ENCODE measurements around the gene TAGLN2.

The TAGLN2 gene

GRCh38 chr1:159883134-159883533 is 42.2 kb downstream of the TAGLN2 start:
- POLR2A ChIA-PET: interaction anchor here (0.6 kb wide), 1 partner anchor 11 kb away, joined by 3 read pairs; no protein-coding TSS in a partner anchor
- Histone ChIP-seq H3K27me3 (replicated peaks in 2 of 5; ENCODE audit: control insufficient read depth in 4 of 5, insufficient read depth in 5 of 5, low read length in 4 of 5) (no peaks in the 10 kb centered on the region), H3K4me1 (ENCODE audit: control extremely low read depth in 1 of 4, control insufficient read depth in 4 of 4, insufficient read depth in 4 of 4, low read length in 3 of 4) (peaks cover 0 to 25% (median 13%) of the 10 kb centered on the region in 4 experiments), H3K9me3 (ENCODE audit: control extremely low read depth in 1 of 5, control insufficient read depth in 4 of 5, insufficient read depth in 2 of 5, low read depth in 1 of 5, low read length in 4 of 5) (no peaks in the 10 kb centered on the region), H3K27ac (ENCODE audit: insufficient read depth in 1 of 2, low read depth in 1 of 2, low read length in 2 of 2, poor library complexity in 1 of 2, severe bottlenecking in 2 of 2) (no peak overlapping the region), H3K36me3 (ENCODE audit: control insufficient read depth in 4 of 4, insufficient read depth in 4 of 4, low read length in 3 of 4) (no peaks in the 10 kb centered on the region), H3K4me3 (ENCODE audit: control insufficient read depth in 1 of 7, extremely low read depth in 1 of 7, insufficient read depth in 4 of 7, low read depth in 2 of 7, low read length in 6 of 7) (no peak overlapping the region)
- CTCF ChIA-PET: interaction anchor here (5.2 to 5.9 kb wide), 2 partner anchors 9 to 84 kb away, joined by 27 to 57 read pairs; no protein-coding TSS in a partner anchor
- 100% methylated on average over 1 of the region's 4 CpGs for WGBS (ENCODE audit: insufficient coverage)
- DNase-seq: no peak

GRCh38 chr1:159882527-159882862 is 42.8 kb downstream of the TAGLN2 start:
- no CpG with 5 or more reads among the region's 2 CpGs for WGBS (ENCODE audit: insufficient coverage)
- Histone ChIP-seq H3K4me1 (ENCODE audit: control extremely low read depth in 1 of 4, control insufficient read depth in 4 of 4, insufficient read depth in 4 of 4, low read length in 3 of 4) (peaks cover 0 to 25% (median 13%) of the 10 kb centered on the region in 4 experiments), H3K27ac (ENCODE audit: insufficient read depth in 1 of 2, low read depth in 1 of 2, low read length in 2 of 2, poor library complexity in 1 of 2, severe bottlenecking in 2 of 2) (no peak overlapping the region), H3K9me3 (ENCODE audit: control extremely low read depth in 1 of 5, control insufficient read depth in 4 of 5, insufficient read depth in 2 of 5, low read depth in 1 of 5, low read length in 4 of 5) (no peaks in the 10 kb centered on the region), H3K36me3 (ENCODE audit: control insufficient read depth in 4 of 4, insufficient read depth in 4 of 4, low read length in 3 of 4) (no peaks in the 10 kb centered on the region), H3K27me3 (replicated peaks in 2 of 5; ENCODE audit: control insufficient read depth in 4 of 5, insufficient read depth in 5 of 5, low read length in 4 of 5) (no peaks in the 10 kb centered on the region), H3K4me3 (ENCODE audit: control insufficient read depth in 1 of 7, extremely low read depth in 1 of 7, insufficient read depth in 4 of 7, low read depth in 2 of 7, low read length in 6 of 7) (no peak overlapping the region)
- ChIA-PET POLR2A (interaction anchor here (1.0 kb wide), 1 partner anchor 40 kb away, joined by 3 read pairs; no protein-coding TSS in a partner anchor), CTCF (interaction anchor here (5.2 to 5.9 kb wide), 2 partner anchors 10 to 84 kb away, joined by 27 to 57 read pairs; no protein-coding TSS in a partner anchor)
- DNase-seq: no peak

GRCh38 chr1:159881622-159882526 is 43.4 kb downstream of the TAGLN2 start:
- Histone ChIP-seq H3K4me1 (ENCODE audit: control extremely low read depth in 1 of 4, control insufficient read depth in 4 of 4, insufficient read depth in 4 of 4, low read length in 3 of 4) (peaks cover 0 to 25% (median 13%) of the 10 kb centered on the region in 4 experiments), H3K36me3 (ENCODE audit: control insufficient read depth in 4 of 4, insufficient read depth in 4 of 4, low read length in 3 of 4) (no peaks in the 10 kb centered on the region), H3K4me3 (ENCODE audit: control insufficient read depth in 1 of 7, extremely low read depth in 1 of 7, insufficient read depth in 4 of 7, low read depth in 2 of 7, low read length in 6 of 7) (no peak overlapping the region), H3K27me3 (replicated peaks in 2 of 5; ENCODE audit: control insufficient read depth in 4 of 5, insufficient read depth in 5 of 5, low read length in 4 of 5) (no peaks in the 10 kb centered on the region), H3K27ac (ENCODE audit: insufficient read depth in 1 of 2, low read depth in 1 of 2, low read length in 2 of 2, poor library complexity in 1 of 2, severe bottlenecking in 2 of 2) (no peak overlapping the region), H3K9me3 (ENCODE audit: control extremely low read depth in 1 of 5, control insufficient read depth in 4 of 5, insufficient read depth in 2 of 5, low read depth in 1 of 5, low read length in 4 of 5) (no peaks in the 10 kb centered on the region)
- ChIA-PET CTCF (interaction anchor here (5.2 to 5.9 kb wide), 2 partner anchors 10 to 83 kb away, joined by 27 to 57 read pairs; no protein-coding TSS in a partner anchor), POLR2A (interaction anchor here (1.0 kb wide), 1 partner anchor 41 kb away, joined by 3 read pairs; no protein-coding TSS in a partner anchor)
- DNase-seq: peak; percentile 43 to 58 (median 47)
- WGBS (ENCODE audit: insufficient coverage): 68% methylated on average over 5 of the region's 6 CpGs

GRCh38 chr1:159880430-159880829 is 44.9 kb downstream of the TAGLN2 start:
- H3K36me3 ChIP-seq (ENCODE audit: control insufficient read depth in 4 of 4, insufficient read depth in 4 of 4, low read length in 3 of 4): no peaks in the 10 kb centered on the region
- H3K9me3 ChIP-seq (ENCODE audit: control extremely low read depth in 1 of 5, control insufficient read depth in 4 of 5, insufficient read depth in 2 of 5, low read depth in 1 of 5, low read length in 4 of 5): no peaks in the 10 kb centered on the region
- no peaks in the 10 kb centered on the region for H3K27me3 ChIP-seq (replicated peaks in 2 of 5; ENCODE audit: control insufficient read depth in 4 of 5, insufficient read depth in 5 of 5, low read length in 4 of 5)
- H3K4me1 ChIP-seq (ENCODE audit: control extremely low read depth in 1 of 4, control insufficient read depth in 4 of 4, insufficient read depth in 4 of 4, low read length in 3 of 4): peaks cover 0 to 25% (median 13%) of the 10 kb centered on the region in 4 experiments
- ChIA-PET CTCF (interaction anchor here (1.0 to 5.9 kb wide), 8 partner anchors 11 to 81 kb away, joined by 3 to 57 read pairs (median 4); partner anchors contain the start of gene FCRL6), POLR2A (no interaction called here)
- no peak overlapping the region for H3K4me3 ChIP-seq (ENCODE audit: control insufficient read depth in 1 of 7, extremely low read depth in 1 of 7, insufficient read depth in 4 of 7, low read depth in 2 of 7, low read length in 6 of 7)
- DNase-seq: peak in 2 of 3 donors; percentile 59 to 61
- 72% methylated on average over 3 of the region's 3 CpGs for WGBS (ENCODE audit: insufficient coverage)
- no peak overlapping the region for H3K27ac ChIP-seq (ENCODE audit: insufficient read depth in 1 of 2, low read depth in 1 of 2, low read length in 2 of 2, poor library complexity in 1 of 2, severe bottlenecking in 2 of 2)

GRCh38 chr1:159879977-159880376 is 45.3 kb downstream of the TAGLN2 start:
- Histone ChIP-seq H3K36me3 (ENCODE audit: control insufficient read depth in 4 of 4, insufficient read depth in 4 of 4, low read length in 3 of 4) (no peaks in the 10 kb centered on the region), H3K4me3 (ENCODE audit: control insufficient read depth in 1 of 7, extremely low read depth in 1 of 7, insufficient read depth in 4 of 7, low read depth in 2 of 7, low read length in 6 of 7) (no peak overlapping the region), H3K9me3 (ENCODE audit: control extremely low read depth in 1 of 5, control insufficient read depth in 4 of 5, insufficient read depth in 2 of 5, low read depth in 1 of 5, low read length in 4 of 5) (no peaks in the 10 kb centered on the region), H3K4me1 (ENCODE audit: control extremely low read depth in 1 of 4, control insufficient read depth in 4 of 4, insufficient read depth in 4 of 4, low read length in 3 of 4) (peaks cover 0 to 25% (median 13%) of the 10 kb centered on the region in 4 experiments), H3K27me3 (replicated peaks in 2 of 5; ENCODE audit: control insufficient read depth in 4 of 5, insufficient read depth in 5 of 5, low read length in 4 of 5) (no peaks in the 10 kb centered on the region), H3K27ac (ENCODE audit: insufficient read depth in 1 of 2, low read depth in 1 of 2, low read length in 2 of 2, poor library complexity in 1 of 2, severe bottlenecking in 2 of 2) (no peak overlapping the region)
- WGBS (ENCODE audit: insufficient coverage): 7% methylated on average over 3 of the region's 4 CpGs
- peak; percentile 71 to 89 (median 88) for DNase-seq
- ChIA-PET POLR2A (no interaction called here), CTCF (interaction anchor here (1.0 to 5.9 kb wide), 10 partner anchors 10 to 124 kb away, joined by 3 to 57 read pairs (median 4); partner anchors contain the start of gene FCRL6)

- POLR2A ChIA-PET: no interaction called here
Measured at GRCh38 chr1:159879136-159879535, 46.2 kb downstream of the TAGLN2 start.

More at GRCh38 chr1:159879136-159879535, 46.2 kb downstream of the TAGLN2 start:
- CTCF ChIA-PET: interaction anchor here (0.9 to 5.9 kb wide), 8 partner anchors 9 to 129 kb away, joined by 3 to 57 read pairs (median 4); no protein-coding TSS in a partner anchor
- no peak for DNase-seq
- H3K4me1 ChIP-seq (ENCODE audit: control extremely low read depth in 1 of 4, control insufficient read depth in 4 of 4, insufficient read depth in 4 of 4, low read length in 3 of 4): peaks cover 0 to 25% (median 13%) of the 10 kb centered on the region in 4 experiments
- H3K27me3 ChIP-seq (replicated peaks in 2 of 5; ENCODE audit: control insufficient read depth in 4 of 5, insufficient read depth in 5 of 5, low read length in 4 of 5): no peaks in the 10 kb centered on the region
- no peaks in the 10 kb centered on the region for H3K36me3 ChIP-seq (ENCODE audit: control insufficient read depth in 4 of 4, insufficient read depth in 4 of 4, low read length in 3 of 4)
- 92% methylated on average over 1 of the region's 3 CpGs for WGBS (ENCODE audit: insufficient coverage)
- H3K4me3 ChIP-seq (ENCODE audit: control insufficient read depth in 1 of 7, extremely low read depth in 1 of 7, insufficient read depth in 4 of 7, low read depth in 2 of 7, low read length in 6 of 7): no peak overlapping the region
- H3K27ac ChIP-seq (ENCODE audit: insufficient read depth in 1 of 2, low read depth in 1 of 2, low read length in 2 of 2, poor library complexity in 1 of 2, severe bottlenecking in 2 of 2): no peak overlapping the region
- H3K9me3 ChIP-seq (ENCODE audit: control extremely low read depth in 1 of 5, control insufficient read depth in 4 of 5, insufficient read depth in 2 of 5, low read depth in 1 of 5, low read length in 4 of 5): no peaks in the 10 kb centered on the region
